ENCODE results near the gene SDK2. TPM values are rescaled to one million over a fixed set of nuclear protein-coding genes. Genes with fewer than 3 reads are reported as not detected.

The SDK2 gene
- polyA plus RNA-seq, 3 donors from 2014 or later: not detected

DNA sequence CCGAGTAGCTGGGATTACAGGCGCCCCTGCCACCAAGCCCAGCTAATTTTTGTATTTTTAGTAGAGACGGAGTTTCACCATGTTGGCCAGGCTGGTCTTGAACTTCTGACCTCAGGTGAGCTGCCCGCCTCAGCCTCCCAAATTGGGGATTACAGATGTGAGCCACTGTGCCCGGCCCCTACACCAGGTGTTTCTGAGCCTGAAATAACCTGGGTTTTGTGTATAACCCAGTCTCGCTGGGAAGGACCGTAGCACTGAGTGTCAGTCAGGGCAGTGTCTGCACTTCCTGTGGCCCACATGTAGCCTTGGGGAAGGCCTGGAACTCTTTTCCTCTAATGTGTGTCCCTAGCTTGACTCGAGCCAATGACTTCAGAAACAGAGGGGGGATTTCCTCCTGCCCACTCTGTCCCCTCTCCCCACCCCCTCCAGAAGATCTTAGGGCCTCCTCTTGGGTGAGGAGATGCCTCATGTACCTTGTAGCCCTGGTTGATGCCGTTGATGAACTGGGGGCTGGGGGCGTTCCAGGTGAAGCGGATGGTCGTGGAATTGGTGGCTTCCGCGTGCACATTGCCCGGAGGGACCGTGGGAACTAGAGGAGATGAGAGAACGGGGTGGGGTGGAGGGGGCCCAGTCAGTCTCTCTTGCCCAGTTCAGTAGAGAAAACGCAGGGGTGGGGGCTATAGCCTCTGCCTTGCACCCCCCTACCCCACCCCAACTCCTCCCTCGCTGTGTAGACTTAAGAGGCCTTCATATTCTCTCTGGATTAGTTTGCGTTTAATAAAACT is 229.9 kb downstream of the SDK2 start:
- DNase-seq: no peak
- Mint-ChIP-seq H3K27ac (no peak overlapping the region), H3K9me3 (no peaks in the 10 kb centered on the region), H3K27me3 (ENCODE audit: low read depth in 3 of 3) (peaks cover 1 to 5% (median 3%) of the 10 kb centered on the region in 3 donors), H3K4me3 (no peak overlapping the region), H3K4me1 (no peaks in the 10 kb centered on the region), H3K36me3 (no peaks in the 10 kb centered on the region)

DNA sequence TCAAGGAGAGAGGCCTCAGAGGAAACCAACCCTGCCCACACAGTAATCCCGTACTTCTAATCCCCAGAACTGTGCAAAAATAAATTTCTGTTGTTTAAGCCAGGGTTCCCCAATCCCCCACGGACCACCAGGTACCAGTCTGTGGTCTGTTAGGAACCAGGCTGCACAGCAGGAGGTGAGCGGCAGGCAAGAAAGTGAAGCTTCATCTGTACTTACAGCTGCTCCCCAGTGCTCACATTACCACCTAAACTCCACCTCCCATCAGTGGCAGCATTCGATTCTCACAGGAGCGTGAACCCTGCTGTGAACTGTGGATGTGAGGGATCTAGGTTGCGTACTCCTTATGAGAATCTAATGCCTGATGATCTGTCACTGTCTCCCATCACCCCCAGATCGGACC is 231.3 kb downstream of the SDK2 start:
- H3K4me3 Mint-ChIP-seq: no peak overlapping the region
- no peaks in the 10 kb centered on the region for H3K36me3 Mint-ChIP-seq
- H3K27me3 Mint-ChIP-seq (ENCODE audit: low read depth in 3 of 3): peaks cover 1 to 5% (median 3%) of the 10 kb centered on the region in 3 donors
- H3K4me1 Mint-ChIP-seq: no peaks in the 10 kb centered on the region
- no peak overlapping the region for H3K27ac Mint-ChIP-seq
- no peak for DNase-seq
- H3K9me3 Mint-ChIP-seq: no peaks in the 10 kb centered on the region

DNA sequence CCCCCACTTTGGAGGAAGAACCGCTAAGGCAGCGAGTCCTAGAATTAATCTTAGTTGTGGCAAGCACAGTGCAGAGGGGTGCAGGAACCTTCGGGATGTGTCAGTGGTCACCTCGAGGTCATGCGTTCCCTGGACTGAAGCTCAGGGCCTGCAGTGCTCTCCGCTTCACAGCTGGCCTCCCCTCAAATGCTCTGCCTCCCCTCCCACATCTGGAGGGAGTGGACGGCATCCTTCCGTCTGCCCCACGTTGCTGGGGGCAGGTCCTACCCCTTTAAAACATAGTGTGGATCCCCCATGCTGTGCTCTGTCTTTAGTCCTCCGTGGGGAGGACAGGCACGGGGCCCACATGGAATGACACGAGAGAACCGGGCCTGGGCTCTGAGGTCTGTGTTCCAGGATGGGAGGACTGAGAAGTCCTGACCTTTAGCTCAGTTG is 232.9 kb downstream of the SDK2 start:
- Mint-ChIP-seq H3K27me3 (ENCODE audit: low read depth in 3 of 3) (peaks cover 1 to 10% (median 3%) of the 10 kb centered on the region in 3 donors), H3K4me3 (no peak overlapping the region), H3K9me3 (no peaks in the 10 kb centered on the region), H3K27ac (no peak overlapping the region), H3K36me3 (no peaks in the 10 kb centered on the region), H3K4me1 (no peaks in the 10 kb centered on the region)
- DNase-seq: no peak

DNA sequence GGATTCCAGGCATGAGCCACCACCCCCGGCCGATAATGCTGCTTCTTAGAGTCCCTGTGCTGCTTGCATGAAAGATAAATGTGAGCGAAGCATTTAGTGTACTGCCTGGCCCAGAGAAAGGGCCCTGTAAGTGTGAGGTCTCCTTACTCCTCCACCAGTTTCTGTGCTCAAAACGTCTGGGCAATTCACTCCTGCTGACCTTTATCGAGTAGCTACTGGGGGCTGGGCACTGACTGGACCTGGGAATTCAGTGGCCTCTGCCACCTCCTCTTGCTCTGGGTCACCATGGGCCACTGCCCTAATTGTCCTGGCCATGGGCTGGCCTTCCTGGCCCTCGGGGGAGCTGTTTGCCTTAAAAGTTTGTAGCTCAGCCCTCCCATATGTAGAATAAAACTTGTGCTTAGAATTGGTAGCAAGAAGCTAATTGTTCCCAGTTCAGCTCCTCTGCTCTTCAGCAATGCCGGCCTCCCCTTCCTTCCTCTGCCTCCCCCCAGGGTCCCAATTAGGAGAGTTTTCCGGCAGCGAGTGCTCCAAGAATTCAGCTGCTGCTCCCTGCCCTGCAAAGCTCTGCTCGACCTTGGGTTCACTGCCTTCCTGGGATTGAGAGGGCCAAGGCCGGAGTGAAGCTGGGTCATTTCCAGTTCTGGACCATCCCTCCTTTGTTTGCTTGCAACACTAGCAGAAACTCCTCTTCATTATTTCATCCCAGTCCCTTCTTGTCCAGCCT is 233.5 kb downstream of the SDK2 start:
- no peaks in the 10 kb centered on the region for H3K36me3 Mint-ChIP-seq
- H3K27ac Mint-ChIP-seq: no peak overlapping the region
- no peak overlapping the region for H3K4me3 Mint-ChIP-seq
- no peak for DNase-seq
- H3K27me3 Mint-ChIP-seq (ENCODE audit: low read depth in 3 of 3): peaks cover 1 to 10% (median 3%) of the 10 kb centered on the region in 3 donors
- no peaks in the 10 kb centered on the region for H3K4me1 Mint-ChIP-seq
- no peaks in the 10 kb centered on the region for H3K9me3 Mint-ChIP-seq

DNA sequence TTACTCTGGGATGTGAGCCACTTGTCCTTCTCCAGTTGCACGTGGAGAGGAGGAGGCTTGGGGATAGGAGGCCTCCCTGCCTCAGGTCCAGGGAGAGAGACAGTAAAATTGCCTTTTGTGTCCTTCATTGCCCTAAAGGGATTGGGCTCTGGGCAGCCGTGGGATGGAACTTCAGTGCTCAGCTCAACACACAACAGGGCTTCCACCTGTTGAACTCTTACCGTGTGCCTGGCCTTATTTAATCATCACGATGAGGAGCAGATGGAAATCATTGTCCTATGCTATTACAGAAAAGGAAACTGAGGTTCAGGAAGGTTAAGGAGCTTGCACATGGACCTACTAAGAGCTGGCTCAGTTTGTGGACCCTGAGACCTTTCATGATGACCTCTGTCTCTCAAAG is 240.0 kb downstream of the SDK2 start:
- Mint-ChIP-seq H3K9me3 (no peaks in the 10 kb centered on the region), H3K4me1 (no peaks in the 10 kb centered on the region), H3K27me3 (ENCODE audit: low read depth in 3 of 3) (peaks cover 0 to 4% (median 0%) of the 10 kb centered on the region in 3 donors), H3K4me3 (no peak overlapping the region), H3K36me3 (no peaks in the 10 kb centered on the region), H3K27ac (no peak overlapping the region)
- DNase-seq: no peak

DNA sequence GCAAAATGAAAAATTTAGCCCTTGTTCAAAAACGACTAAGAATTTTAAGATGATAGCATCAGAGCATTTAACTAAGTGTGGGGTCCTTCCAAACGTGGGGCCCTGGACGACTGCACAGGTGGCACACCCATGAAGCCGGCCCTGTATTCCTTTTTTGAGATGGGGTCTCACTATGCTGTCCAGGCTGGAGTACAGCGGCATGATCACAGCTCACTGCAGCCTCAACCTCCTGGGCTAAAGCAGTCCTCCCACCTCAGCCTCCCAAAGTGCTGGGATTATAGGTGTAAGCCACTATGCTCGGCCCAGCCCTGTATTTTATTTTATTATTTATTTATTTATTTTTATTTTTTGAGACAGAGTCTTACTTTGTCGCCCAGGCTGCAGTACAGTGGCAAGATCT is 241.8 kb downstream of the SDK2 start:
- Mint-ChIP-seq H3K36me3 (no peaks in the 10 kb centered on the region), H3K27me3 (ENCODE audit: low read depth in 3 of 3) (peaks cover 0 to 4% (median 0%) of the 10 kb centered on the region in 3 donors), H3K4me1 (no peaks in the 10 kb centered on the region), H3K27ac (no peak overlapping the region), H3K4me3 (no peak overlapping the region), H3K9me3 (no peaks in the 10 kb centered on the region)
- no peak for DNase-seq

DNA sequence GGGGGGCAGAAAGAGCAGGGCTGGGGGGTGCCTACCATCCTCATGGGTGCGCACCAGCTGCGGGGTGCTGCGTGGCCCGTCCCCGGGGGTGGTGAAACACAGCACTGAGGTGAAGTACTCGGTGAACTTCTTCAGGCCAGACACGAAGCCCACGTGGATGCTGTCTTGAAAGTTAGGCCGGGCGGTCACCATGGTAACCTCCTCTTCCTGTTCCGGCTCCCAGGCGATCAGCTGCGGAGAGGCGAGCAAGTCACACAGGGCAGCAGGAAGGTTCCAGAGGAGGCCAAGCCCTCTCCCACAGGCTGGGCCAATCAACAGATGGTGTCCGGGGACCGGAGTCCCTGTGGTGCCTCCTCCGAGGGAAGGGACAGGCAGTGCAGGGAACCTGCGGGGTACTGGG is 242.3 kb downstream of the SDK2 start:
- no peaks in the 10 kb centered on the region for H3K36me3 Mint-ChIP-seq
- H3K4me1 Mint-ChIP-seq: no peaks in the 10 kb centered on the region
- H3K27me3 Mint-ChIP-seq (ENCODE audit: low read depth in 3 of 3): peaks cover 0 to 3% (median 0%) of the 10 kb centered on the region in 3 donors
- H3K27ac Mint-ChIP-seq: no peak overlapping the region
- no peak for DNase-seq
- H3K4me3 Mint-ChIP-seq: no peak overlapping the region
- H3K9me3 Mint-ChIP-seq: no peaks in the 10 kb centered on the region

DNA sequence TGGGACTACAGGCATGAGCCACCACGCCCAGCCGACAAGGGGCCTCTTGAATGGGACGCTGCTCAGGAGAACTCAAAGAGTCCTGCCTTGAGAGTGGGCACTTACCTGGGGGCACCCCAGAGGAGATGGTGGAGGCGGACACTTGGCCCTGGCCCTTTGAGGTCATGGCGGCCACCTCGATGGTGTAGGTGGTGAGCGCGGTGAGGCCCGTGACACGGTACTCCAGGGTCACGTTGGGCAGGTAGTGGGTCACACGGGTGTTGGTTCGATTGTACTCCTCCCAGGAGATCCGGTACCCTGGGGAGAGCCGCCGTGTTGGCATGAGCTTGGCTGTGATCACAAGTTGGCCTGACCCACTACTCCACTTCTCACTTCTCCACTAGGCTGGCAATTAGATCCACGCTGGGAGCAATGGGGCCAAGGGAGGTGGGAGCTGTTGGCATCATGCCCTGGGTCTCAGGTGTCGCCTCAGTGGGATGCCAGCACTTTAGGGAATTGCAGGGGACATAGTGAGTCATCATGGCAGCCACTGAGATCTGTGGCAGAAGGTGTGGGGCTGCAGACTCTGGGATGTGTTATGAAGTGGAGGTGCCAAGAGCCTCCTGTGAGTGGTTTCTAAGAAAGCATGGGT is 243.2 kb downstream of the SDK2 start:
- Mint-ChIP-seq H3K4me3 (no peak overlapping the region), H3K36me3 (no peaks in the 10 kb centered on the region), H3K27ac (no peak overlapping the region), H3K27me3 (ENCODE audit: low read depth in 3 of 3) (no peaks in the 10 kb centered on the region), H3K4me1 (no peaks in the 10 kb centered on the region), H3K9me3 (no peaks in the 10 kb centered on the region)
- DNase-seq: no peak

DNA sequence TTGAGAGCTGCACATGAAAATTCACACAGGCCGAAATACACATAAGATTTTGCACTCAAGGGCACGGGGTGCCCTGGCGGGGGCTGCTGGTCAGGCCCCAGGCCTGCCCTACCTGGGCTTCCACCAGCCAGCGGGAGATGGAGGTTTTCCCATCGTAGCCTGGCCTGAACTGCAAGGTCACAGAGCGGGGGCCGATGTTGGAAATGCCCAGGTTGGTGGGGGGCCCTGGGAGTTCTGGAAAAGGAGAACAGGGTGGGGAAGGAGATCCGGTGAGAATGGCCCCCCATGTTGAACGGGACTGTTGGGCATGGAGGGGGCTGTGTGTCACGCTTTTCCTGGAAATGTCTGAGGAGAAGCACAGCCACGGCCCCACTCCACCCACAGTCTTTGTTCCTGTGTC is 245.2 kb downstream of the SDK2 start:
- no peak for DNase-seq
- Mint-ChIP-seq H3K4me1 (no peaks in the 10 kb centered on the region), H3K9me3 (no peaks in the 10 kb centered on the region), H3K27ac (no peak overlapping the region), H3K27me3 (ENCODE audit: low read depth in 3 of 3) (no peaks in the 10 kb centered on the region), H3K36me3 (no peaks in the 10 kb centered on the region), H3K4me3 (no peak overlapping the region)

DNA sequence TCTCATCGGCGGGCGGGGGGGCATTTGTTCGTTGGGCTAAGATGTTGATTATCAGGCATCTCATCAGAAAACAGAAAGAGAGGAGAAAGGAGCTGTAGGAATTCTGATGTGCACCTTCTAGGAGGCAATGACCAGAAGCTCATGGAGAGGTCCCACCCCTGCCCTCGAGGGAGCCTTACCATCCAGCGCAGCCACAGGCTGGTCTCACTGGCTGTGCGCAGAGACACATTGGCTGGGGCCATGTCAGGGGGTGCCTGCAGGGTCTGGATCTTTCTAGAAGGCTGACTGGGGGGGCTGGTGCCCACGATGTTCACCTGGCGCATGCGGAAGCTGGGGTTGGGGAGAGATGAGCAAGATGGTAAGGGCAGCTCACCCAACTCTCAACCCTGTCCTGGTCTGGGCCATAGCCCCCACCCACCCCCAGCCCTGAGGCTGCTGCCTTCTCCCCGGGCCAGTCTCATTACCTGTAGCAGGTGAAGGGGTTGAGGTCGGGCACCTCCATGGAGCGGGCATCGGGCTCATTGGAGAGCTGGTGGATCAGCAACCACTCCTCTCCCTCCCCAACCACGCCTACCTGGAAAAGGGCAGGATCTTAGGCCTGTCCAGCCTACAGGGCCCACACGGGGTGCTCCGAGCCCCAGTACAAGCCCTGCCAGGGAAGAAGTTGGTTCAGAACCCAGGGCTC is 246.2 kb downstream of the SDK2 start:
- Mint-ChIP-seq H3K4me1 (no peaks in the 10 kb centered on the region), H3K4me3 (no peak overlapping the region), H3K27ac (no peak overlapping the region), H3K36me3 (no peaks in the 10 kb centered on the region), H3K27me3 (ENCODE audit: low read depth in 3 of 3) (no peaks in the 10 kb centered on the region), H3K9me3 (no peaks in the 10 kb centered on the region)
- no peak for DNase-seq

DNA sequence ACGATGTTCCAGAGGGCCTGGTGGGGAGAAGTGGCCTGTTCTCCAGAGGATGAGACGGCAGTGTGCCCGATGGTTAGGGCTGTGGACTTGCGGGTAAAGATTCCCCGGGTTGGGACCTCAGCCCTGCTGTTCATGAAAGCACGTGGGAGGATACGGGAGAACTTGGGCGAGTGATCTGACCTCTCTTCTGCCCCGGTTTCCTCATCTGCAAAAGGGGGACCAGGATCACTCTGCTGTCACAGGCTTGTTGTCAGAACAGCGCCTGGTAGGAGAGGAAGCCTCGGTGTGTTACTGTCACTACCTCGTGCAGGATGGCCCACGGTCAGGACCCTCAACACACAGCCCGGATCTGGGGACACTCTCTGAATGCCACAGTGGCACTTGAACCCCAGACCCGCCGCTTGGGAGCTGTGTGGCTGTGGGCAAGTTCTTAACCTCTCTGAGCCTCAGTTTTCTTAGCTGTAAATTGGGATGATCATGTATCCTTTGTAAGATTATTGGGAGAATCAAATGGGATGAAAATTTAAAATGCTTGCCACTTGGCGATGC is 246.9 kb downstream of the SDK2 start:
- H3K36me3 Mint-ChIP-seq: no peaks in the 10 kb centered on the region
- H3K4me1 Mint-ChIP-seq: no peaks in the 10 kb centered on the region
- H3K27me3 Mint-ChIP-seq (ENCODE audit: low read depth in 3 of 3): no peaks in the 10 kb centered on the region
- DNase-seq: no peak
- no peak overlapping the region for H3K4me3 Mint-ChIP-seq
- no peaks in the 10 kb centered on the region for H3K9me3 Mint-ChIP-seq
- no peak overlapping the region for H3K27ac Mint-ChIP-seq

DNA sequence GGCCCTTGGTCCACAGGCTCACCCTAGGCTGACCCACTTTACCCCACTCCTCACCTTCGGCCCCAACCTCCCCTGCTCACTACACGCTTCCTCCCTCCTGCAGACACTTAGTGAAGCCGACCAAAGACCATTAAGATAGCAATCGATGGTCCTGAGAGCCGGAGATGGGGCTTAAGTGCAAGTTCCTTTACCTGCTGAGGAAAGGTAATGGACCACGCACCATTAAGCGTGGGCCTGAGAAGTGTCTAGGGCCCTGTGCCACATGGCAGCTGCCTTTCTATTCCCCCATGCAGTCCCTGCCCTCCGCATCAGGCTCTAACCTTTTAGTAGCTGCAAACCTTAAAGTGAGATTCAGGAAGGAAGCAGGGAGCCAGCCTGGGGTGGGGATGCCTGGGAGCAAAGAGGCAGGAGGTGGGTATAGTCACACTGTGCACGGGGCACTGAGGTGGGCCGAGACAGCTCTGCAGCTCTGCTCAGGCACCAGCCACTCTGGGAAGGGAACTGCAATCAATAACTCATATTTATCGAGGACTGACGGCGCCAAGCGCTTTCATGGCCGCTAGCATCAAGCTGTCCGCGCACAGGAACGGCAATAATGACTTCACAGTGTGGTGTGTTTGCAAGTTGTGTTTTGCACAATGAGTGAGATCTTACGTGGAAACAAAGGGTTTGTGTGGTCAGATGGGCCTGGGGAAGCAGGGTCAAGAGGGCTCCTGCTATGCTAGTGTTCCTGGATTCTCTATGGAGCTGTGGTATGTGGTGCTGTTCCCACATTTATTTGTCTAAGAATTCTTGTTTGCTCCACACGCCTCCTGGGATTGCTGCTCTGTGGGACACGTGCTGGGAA is 247.6 kb downstream of the SDK2 start:
- H3K36me3 Mint-ChIP-seq: no peaks in the 10 kb centered on the region
- H3K27ac Mint-ChIP-seq: no peak overlapping the region
- no peaks in the 10 kb centered on the region for H3K9me3 Mint-ChIP-seq
- H3K4me3 Mint-ChIP-seq: no peak overlapping the region
- no peaks in the 10 kb centered on the region for H3K4me1 Mint-ChIP-seq
- no peaks in the 10 kb centered on the region for H3K27me3 Mint-ChIP-seq (ENCODE audit: low read depth in 3 of 3)
- no peak for DNase-seq

All from immature natural killer cell (primary cell).